Measurements from ENCODE around the gene PDE6A.

Gene PDE6A

DNA sequence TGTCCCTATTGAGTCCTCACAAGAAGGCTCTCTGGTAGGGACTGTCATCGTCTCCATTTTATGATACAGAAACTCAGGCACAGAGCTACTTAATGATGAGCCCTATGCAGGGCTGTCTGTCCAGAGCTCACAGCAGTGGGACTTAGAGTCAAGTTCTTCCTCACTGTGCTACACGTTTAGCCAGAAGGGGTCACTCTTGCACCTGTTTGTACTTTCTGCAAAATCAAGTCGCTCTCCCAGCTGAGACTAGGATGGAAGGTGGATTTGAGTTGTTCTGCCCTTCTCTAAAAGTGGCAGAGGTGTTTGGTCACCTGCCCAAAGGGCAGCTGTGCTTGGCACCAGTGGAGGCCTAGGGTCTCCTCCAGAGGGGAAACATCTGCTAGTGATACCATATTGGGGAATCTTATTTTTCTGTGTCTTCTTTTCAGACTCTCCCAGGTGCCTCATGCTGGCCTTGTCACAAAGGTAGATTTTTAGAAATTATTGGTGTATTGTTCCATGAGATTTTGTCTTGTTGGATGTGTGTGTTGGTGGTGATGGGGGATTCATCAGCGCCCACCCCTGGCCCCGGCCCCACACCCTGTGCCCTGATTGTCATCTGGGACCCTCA, 110.2 kb downstream of the PDE6A start:
- peak; percentile 36 for DNase-seq

DNA sequence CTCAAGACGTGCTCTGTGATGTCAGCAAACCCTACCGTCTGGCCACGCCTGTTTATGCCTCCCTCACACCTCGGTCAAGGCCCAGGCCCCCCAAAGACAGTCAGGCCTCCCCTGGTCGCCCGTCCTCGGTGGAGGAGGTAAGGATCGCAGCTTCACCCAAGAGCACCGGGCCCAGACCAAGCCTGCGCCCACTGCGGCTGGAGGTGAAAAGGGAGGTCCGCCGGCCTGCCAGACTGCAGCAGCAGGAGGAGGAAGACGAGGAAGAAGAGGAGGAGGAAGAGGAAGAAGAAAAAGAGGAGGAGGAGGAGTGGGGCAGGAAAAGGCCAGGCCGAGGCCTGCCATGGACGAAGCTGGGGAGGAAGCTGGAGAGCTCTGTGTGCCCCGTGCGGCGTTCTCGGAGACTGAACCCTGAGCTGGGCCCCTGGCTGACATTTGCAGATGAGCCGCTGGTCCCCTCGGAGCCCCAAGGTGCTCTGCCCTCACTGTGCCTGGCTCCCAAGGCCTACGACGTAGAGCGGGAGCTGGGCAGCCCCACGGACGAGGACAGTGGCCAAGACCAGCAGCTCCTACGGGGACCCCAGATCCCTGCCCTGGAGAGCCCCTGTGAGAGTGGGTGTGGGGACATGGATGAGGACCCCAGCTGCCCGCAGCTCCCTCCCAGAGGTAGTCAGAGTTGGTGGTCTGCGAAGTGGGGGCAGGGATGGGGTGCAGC, 111.3 kb downstream of the PDE6A start:
- no peak for DNase-seq

DNA sequence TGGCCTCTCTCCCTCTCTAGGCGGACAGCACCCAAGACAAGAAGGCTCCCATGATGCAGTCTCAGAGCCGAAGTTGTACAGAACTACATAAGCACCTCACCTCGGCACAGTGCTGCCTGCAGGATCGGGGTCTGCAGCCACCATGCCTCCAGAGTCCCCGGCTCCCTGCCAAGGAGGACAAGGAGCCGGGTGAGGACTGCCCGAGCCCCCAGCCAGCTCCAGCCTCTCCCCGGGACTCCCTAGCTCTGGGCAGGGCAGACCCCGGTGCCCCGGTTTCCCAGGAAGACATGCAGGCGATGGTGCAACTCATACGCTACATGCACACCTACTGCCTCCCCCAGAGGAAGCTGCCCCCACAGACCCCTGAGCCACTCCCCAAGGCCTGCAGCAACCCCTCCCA, 112.0 kb downstream of the PDE6A start:
- no peak for DNase-seq

DNA sequence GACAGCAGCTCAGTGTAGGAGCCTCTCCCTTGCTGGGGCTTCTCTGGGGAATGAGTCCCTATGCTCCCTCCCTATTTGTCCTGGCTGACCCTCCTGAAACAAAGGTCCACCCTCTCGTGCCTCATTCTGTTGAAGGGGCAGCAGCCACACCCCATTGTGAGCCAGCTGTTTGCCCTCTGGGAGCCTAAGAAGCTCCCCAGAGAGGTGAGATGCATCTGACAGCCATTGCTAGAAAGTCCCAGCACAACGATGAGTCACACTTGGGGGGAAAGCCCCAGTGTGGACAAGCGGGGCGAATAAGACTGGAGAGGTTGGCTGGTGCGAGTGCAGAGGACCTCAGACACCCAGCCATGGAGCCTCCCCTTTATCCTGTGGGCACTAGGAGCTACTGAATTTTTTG, 113.1 kb downstream of the PDE6A start:
- no peak for DNase-seq

DNA sequence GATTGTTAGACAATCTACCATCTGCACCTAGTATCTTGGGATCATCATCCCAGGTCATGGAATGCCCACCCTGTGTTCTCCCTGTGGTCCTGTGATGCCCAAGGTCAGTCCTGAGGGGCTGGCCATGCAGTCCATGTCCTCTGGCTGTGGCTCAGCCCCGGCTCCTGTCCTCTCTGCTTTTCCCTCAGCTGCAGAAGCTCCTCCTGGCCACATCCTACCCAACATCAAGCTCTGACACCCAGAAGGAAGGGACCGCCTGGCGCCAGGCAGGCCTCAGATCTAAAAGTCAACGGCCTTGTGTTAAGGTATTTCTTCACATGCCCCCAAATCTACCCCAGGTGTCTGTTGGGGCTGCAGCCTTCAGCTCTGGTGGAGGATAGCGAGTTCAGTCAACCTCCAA, 114.0 kb downstream of the PDE6A start:
- no peak for DNase-seq

DNA sequence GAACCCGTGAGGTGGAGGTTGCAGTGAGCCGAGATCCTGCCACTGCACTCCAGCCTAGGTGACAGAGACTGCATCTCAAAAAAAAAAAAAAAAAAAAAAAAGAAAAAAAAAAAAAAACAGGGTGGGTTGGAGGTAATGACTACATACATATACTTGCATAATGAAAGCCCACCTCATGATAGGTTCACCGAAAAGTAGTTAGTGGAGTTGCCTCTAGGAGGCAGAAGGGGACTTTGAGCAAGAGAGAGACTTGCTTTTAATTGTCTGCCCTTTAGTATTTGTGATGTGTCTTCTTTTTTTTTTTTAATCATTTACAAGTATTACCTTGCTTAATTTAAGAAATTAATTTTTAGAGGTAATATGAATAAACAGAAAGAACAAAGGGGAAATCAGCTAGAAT, 114.6 kb downstream of the PDE6A start:
- DNase-seq, result no peak

DNA sequence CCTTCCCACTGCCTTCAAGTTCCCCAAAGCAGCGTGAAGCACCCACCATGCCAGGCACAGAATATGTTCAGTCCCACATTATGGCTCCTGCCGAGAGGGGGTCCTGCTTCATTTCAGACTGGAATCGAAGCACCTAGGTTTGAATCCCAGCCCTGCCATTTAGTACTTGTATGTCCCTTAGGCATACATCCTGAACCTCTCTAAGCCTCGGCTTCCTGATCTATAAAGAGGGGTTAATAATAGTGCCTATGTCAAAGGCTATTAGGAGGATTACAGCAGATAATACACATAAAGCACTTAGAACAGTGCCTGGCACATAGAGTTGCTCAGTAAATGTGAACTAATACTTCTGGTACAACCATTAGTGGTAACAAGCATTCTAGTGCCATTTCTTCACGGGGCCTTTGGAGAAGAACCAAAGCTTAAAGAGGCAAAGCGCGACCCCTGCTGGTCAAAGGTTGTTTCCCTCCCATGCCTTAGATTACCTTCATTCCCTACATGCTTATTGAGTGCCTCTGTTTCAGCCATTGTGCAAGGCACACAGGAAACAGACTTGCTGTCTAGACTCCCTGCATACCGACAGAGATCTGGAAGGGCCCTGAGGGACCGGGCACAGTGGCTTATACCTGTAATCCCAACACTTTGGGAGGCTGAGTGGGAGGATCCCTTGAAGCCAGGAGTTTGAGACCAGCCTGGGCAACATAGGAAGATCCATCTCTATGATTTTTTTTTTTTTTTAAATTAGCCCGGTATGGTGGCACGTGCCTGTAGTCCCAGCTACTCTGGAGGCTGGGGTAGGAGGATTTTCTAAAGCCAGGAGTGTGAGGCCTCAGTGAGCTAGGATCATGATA, 116.2 kb downstream of the PDE6A start:
- DNase-seq, result peak; percentile 60

DNA sequence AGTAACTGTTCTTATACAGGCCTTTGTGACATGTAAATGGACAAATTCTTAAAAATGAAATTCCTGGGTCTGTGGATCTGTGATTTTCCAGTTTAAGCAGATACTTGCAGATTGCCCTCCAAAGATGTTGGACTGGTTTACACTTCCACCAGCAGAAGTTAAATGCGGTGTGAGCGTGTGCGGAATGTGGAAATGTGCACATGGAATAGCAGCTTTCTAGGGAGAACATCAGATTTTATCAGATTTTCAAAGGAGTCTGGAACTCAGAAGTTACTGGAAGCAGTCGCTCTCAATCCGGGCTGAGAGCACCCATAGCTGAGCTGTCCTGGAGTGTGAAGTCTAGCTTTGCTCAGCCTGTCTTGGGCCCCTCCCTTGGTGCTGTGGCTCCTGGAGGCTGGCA, 117.0 kb downstream of the PDE6A start:
- DNase-seq, result no peak

DNA sequence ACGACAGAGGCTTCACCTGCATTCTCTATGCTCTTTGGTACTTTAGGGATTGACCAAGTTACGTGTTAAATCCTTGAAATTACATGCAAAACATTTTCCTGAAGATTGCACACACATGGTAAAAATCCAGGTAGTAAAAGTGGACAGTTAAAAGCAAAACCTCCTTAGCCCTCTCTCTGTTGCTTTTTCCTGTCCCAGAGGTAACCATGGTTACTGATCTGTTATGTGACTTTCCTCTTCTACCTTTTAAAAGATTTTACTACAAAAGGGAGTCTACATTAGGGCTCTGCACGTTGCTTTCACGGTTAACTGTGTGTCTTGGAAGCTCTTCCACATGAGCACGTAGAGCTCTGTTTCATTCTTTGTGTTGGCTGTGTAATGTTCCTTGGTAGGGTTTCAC, 117.5 kb downstream of the PDE6A start:
- DNase-seq, result no peak

DNA sequence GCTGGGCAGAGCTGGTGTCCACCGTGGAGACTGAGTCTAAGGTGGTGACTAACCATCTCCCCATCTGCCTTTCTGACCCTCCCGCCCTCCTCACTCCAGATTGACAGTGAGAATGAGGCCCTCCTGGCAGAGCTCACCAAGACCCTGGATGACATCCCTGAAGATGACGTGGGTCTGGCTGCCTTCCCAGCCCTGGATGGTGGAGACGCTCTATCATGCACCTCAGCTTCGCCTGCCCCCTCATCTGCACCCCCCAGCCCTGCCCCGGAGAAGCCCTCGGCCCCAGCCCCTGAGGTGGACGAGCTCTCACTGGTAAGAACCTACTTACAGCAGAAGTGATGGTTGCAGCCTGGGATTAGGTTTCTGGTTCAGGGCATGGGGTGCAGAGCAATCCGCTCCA, 118.0 kb downstream of the PDE6A start:
- no peak for DNase-seq

DNA sequence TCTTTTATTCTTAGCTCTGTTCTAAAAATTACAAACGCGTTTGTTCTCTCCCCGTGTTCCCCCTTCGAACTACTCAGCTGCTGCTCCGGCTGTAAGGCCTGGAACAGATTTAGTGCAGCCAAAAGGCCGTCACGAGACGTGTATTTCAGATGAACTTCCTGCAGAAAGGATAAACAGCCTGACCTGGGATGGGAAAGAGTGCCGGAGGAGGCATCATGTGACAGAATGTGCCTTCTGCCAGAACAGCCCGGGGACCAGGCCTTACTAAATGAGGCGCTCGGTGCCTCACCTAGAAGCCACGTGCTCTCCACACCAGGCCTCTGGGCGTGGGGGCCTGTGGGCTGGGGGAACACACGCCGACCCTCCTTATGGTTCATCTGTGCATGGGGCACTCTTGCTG, 119.7 kb downstream of the PDE6A start:
- DNase-seq, result no peak

DNA sequence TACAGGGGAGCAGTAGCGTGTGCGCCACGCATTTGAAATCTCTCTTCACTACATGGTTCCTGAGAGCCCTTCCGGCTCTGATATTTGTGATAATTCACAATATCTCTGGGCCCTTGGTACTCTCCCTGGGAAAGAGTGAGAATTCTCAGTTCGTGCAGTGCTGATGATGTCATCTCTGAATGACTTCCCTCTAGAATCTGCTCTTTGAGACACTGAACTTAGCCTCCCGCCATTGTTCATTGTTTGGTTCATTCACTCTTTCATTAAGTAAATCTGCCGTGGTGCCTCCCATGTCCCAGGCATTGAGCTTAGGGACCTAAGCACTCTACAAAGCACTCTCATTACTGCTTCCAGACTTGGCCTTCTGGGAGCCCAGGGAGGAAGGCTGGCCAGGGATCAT, 120.5 kb downstream of the PDE6A start:
- no peak for DNase-seq

DNA sequence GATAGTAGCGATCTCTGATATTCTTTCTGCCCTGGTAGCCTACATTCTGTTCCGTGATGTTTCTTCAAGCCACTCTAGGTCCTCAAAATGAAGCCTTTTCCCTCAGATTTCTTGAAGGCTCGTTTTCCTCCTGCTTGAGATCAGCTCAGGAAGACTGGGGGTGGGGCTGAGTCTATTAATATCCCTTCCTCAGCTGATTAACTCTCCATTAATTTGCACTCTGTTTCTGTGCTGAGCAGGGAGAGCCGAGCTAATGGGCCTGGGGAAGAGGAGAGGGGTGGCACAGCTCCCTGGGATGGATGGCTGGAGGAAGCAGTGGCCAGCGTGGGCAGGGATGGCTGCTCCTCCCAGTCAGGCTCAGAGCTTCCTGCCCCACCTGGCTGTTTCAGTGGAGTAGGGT, 121.2 kb downstream of the PDE6A start:
- DNase-seq, result no peak

DNA sequence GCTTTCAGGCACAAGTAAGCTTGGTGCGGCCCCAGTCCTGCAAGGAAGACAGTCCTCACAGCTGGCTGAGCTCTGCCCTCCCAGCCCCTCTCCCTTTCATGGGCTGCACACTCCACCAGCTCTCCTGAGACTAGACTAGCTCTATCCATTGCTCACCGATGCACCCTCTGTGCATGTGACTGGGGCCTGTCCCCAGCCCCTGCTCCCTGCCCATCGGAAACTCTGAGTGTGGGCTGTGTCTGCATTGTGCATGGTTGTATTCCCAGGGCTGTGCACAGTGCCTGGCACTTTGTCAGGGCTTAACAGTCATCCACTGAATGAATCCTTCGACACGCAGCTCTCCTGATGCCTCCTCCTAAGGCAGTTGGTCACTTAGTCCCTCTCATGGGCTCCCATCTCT, 122.3 kb downstream of the PDE6A start:
- no peak for DNase-seq

DNA sequence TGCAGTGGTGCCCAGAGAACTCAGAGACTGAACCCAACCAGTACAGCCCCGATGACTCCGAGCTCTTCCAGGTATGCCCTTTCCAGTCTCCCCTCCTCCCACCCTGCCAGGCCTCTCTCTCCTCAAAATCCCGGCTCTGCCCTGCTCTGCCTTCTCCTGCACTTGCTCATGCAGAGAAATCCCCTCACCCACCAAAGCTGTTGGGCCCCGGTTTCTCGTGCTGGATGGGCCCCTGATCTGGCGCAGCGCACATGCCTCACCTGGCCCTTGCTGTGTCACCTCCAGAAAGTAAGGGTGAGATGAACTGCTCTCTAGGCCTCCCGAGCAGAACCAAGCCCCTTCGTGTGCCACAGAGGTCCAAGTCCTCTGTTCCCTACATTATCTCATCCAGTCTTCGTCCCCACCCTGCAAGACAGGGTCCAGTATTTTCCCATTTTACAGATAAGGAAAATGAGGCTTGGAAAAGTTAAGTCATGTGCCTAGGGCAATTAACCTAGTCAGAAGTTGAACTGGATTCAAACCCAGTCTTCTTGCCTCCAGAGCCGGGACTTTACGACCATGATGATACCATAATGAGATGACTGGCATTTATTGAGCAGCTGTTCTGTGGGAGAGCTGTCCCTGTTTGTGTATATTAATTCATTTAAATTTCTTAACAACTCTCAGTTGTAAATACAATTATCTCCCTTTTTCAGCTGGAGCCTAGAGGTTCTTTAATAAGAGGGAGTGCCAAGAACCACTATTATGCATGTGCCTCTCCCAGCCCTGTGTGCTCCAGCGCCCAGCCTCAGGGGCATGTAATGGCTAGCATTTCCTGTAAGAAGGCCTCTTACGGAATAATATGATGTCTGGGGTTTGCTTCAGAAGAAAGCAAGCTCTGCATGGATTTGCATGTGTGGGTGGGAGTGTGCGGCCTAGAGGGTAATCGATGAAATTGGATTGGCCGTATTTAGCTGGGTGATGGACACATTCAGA, 123.8 kb downstream of the PDE6A start:
- DNase-seq, result no peak

DNA sequence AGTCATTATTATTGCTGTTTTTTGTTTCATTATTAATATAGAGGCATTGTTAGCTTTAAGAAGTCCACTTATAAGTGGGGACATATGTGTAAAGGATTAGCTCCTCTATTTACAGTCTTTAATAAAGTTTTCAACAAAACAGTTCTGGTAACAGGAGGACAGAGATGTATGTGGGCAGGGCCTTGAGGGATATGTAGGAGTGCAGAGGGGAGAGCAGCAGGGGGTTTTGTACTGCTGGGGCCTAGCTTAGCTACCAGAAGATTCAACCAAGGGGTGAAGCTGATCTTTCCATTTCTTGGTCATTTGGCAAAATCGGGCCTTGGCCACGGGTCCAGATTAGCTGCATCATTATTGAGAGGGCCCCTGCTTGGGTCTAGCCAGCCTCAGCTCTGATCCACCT, 124.6 kb downstream of the PDE6A start:
- no peak for DNase-seq

DNA sequence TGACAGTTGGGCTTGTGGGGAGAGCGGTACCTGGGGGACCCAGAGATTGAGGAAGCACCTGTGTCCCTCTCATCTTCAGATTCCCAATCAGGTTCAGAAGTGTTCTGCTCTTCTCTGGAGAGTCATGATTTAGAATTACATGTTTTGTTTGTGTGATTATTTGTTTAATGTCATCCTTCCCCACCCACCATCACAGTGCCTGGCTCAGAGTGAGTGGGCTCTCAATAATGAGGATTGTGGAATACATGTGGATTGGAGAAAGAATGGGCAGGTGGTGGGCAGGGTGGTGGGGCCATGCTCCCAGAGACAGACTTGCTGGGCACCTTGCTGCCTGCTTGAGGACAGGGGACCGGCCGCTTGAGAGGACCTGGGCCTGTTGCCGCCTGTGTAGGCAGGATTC, 126.5 kb downstream of the PDE6A start:
- DNase-seq, result no peak

DNA sequence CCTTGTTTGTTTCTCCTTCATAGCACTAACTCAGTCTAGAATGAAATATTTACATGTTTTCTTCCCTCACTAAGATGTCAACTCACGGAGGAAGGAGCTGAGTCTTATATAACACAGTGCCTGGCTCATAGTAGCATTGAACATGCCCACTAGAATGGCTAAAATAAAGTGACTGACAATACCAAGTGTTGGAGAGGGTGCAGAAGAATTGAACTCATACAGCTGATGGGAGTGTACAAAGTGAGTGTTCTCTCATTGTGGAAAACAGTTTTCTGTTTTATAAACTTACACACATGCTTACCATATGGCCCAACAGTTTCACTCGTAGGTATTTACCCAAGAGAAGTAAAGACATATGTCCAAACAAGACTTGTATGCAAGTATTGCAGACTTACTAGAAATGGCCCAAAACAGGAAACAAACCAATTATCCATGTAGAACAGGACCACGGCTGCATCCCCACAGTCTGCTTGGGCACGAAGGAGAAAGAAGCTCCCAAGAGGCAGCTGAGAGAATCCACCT, 127.0 kb downstream of the PDE6A start:
- no peak for DNase-seq

DNA sequence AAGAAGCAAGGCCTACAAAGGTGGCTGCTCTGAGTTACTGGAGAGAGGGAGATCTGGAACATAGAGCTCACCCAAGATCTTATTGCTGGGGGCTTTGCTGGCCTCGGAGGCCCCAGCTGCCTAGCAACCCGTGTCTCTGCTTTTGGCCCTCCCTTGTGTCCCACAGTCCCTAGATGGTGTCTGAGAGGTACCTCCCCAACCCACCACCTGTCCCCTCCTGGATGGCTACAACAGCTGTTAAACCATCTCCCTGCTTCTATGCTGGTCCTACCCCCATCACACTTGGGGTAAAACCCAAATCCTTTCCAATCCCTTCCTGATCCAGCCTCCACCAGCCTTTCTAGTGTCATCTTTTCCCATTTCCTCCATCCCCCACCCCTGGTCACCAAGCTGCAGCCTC, 127.9 kb downstream of the PDE6A start:
- no peak for DNase-seq

DNA sequence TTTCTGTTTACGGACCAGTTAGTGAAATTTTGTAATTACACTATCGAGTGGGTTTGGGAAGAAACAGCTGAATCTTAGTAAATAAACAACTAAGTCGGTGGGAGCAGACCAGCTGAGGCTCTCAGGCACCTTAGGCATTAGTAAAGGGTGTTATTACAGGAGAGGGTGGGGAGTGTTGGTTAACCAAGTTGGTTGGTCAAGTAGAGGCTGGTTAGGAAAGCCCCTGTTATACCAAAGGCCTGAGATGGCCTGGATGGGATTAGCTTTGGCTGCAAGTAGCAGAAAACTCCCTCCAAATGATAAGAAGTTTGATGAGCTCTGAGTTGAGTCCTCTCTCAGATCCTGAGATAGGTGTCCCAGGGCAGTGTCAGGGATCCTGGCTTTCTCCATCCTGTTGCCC, 133.1 kb downstream of the PDE6A start:
- no peak for DNase-seq

DNA sequence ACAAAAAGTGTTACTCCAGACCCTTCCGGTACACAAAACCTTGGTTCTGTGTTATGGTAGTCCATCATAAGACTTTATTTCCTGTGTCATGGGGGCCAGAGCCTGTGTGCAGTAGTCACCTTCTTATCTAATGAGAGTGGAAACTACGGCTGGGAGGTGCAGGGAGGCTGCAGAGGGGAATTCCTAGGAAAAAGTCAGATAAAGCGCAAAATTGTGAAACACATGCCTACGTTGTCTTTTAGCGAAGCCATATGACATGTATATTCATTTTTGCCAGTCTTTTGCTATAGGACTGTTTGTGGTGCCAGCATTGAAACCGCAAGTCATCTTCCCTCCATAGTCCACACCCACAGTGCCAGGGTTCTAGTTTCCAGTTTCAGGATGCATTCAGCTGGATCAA, 133.7 kb downstream of the PDE6A start:
- no peak for DNase-seq

DNA sequence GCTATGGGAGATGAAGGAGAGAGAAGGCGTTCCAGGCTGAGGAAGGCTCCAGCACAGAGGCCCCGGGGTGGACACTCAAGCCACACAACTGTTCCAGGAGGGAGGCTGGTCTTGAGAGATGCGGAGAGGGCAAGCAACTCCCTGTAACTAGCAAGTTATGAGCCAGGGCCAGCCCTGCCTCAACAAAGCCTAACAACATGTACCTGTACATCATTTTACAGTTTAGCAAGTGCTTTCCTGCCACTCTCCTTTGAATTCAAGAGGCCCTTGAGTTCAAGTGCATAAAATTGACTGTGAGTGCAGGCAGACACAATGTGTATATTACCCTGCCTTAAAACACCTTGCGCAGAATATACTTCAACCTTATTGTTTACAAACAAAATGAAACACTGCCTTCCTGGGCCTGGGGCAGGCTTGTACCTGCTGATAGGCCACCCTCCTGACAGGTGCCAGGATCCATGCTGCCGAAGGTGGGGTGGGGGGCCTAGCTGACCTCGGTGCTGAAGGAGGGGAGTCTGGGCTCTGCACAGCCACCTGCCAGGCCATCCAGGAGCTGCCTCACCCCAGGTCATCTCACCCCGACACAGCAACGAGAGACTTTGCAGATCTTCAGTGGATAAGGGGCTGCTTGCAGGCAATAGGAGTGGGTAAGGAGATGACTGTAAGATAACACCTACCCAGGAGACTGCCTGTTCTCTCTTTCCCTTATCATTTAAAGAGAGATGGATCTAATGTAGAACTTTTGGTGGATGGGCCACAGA, 134.5 kb downstream of the PDE6A start:
- no peak for DNase-seq
